GM18861 (cell line): Measurements from ENCODE around the gene STK4.
"Not testable (repeated sequence)": the region's sequence is repeated elsewhere in the genome, so short reads cannot be mapped to it uniquely, and the experiment has no call there.

Experiments
- ATAC-seq: cut with Tn5 transposase; IDR thresholded peaks from one replicate; pipeline ENCODE4 v1.9.1; 2021; ENCODE audit not compliant: unreplicated experiment

Gene STK4

DNA sequence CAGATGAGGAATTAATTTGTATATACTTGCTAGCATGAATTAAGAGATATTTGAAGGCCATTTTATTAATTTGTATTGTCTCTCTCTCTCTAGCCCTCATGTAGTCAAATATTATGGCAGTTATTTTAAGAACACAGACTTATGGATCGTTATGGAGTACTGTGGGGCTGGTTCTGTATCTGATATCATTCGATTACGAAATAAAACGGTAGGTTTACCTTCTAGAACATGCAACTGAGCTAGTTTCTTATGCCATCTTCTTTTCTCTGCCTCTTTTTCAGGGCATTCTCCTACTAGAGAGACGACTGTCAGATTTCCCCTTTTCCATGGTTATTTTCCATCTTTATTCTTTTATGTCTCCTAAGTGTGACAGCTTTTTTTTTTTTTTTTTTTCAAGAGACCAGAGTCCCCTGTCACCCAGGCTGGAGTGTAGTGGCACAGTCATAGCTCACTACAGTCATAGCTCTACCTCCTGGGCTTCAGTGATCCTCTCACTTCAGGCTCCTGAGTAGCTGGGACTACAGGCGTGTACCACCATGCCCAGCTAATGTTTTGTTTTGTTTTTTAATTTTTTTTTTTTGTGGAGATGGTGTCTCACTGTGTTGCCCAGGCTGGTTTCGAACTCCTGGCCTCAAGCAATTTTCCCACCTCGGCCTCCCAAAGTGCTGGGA lies 15.6 kb downstream of the STK4 start:
- no peak for ATAC-seq

DNA sequence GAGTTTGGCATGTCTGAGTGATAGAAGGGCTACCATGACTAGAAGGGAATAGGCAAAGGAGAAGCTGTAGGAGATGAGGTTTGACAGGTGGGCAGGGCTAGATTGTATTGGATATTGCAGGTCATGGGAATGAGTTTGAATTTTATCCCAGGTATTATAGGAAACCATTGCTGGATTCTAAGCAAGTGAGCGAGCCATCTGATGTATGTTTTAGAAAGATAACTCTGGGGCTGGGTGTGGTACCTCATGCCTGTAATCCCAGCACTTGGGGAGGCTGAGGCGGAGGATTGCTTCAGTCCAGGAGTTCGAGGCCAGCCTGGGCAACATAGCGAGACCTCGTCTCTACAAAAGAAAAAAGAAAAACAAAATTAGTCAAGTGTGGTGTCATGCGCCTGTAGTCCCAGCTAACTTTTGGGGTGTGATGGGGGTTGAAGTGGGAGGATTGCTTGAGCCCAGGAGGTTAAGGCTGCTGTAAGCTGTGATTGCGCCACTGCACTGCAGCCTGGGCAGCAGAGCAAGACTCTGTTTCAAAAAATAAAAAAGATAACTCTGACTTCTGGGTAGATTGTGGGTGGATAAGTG lies 16.9 kb downstream of the STK4 start:
- no peak for ATAC-seq

DNA sequence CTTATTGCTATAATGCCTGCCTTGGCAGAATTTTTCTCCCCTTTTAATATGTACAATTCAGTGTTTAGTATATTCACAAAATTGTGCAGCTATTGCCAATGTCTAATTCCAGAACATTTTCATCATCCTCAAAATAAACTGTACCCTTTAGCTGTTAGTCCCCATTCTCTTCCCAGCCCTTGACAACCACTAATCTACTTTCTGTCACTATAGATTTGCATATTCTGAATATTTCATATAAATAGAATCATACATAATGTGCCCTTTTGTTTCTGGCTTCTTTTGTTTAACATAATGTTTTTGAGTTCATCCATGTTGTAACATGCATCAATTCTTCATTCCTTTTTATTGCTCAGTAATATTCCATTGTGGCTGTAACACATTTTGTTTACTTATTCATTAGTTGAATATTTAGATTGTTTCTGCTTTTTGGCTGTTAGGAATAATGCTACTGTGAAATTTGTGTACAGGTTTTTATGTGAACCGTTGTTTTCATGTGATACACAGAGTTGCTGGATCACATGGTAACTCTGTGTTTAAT lies 22.4 kb downstream of the STK4 start:
- ATAC-seq, result no peak

DNA sequence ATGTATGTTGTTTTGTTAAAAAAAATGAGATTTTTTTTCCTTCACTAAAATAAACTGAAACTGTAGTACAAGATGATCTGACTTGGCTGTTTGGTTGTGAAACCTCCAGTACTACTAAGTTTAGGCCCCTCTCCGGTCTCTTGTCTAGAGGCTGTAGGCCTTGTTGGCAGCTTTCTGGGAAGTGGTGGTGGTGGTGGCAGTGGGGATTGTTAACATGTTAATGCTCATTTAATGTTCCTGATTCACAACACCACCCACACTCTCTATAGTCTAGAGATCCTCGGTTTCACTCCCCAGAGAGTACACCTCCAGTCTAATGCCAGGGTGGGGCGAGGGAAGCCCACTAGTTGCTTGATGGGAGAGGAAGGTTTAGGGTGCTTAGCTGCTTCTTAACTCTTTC lies 24.1 kb downstream of the STK4 start:
- no peak for ATAC-seq

DNA sequence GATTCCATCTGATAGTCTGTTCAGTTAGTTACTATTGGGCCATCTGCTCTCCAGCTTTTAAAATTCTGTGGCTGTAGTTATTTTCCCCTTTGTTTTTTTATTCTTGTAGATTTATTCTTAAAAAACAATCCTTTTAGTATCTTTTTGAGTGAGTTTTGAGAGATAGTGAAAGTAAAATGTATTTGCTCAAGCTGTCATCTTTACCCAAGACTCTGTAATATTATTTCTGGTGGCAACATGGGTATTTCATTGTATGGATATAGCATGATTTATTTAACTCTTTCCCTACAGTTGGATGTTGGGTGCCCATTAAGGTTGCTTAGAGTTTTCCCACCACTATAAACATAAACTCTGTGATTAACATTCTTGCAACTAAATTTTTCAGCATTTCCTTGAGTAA lies 24.6 kb downstream of the STK4 start:
- no peak for ATAC-seq

DNA sequence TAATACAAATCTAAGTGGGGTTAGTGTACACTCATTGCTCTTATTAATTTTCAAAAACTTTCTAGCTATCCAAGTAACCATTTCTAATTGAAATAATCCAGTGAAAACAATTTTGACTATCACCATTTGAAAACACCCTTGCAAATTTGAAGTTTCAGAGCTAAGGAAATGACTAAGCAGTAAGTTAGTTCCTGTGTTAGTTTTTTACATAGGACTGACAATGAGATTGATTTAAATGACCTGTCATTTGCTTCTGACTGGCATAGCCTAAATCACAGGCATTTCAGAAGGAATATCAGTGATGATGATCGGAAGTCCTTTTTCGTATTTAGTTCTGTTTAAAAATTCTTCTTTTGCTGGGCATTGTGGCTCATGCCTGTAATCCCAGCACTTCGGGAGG lies 27.0 kb downstream of the STK4 start:
- ATAC-seq, result no peak

DNA sequence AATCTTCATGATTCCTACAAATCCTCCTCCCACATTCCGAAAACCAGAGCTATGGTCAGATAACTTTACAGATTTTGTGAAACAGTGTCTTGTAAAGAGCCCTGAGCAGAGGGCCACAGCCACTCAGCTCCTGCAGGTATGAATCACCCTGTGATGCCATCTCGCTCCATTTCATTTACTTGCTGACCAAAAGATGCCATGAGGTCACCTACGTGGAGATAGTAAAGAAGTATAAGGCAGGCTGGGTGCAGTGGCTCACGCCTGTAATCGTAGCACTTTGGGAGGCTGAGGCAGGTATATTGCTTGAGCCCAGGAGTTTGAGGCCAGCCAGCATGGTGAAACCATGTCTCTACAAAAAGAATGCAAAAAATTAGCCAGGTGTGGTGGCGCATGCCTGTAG lies 30.9 kb downstream of the STK4 start:
- ATAC-seq, result no peak

DNA sequence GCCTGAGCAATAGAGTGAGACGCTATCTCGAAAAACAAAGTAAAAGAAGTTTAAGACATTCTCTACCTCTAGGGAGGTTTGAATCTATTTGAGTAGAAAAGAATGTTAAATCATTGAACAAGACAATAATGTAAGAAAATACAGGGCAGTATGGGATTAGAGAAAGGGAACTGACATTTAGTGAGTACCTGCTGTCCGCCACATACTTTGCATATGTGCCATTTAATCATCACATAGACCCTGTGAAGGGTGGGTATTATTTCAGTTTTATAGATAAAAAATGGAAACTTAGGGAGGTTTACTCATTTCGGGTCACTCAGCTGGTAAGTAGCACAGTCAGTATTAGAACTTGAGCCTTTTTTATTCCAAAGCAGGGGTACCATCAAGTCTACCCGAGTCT lies 31.4 kb downstream of the STK4 start:
- no peak for ATAC-seq

DNA sequence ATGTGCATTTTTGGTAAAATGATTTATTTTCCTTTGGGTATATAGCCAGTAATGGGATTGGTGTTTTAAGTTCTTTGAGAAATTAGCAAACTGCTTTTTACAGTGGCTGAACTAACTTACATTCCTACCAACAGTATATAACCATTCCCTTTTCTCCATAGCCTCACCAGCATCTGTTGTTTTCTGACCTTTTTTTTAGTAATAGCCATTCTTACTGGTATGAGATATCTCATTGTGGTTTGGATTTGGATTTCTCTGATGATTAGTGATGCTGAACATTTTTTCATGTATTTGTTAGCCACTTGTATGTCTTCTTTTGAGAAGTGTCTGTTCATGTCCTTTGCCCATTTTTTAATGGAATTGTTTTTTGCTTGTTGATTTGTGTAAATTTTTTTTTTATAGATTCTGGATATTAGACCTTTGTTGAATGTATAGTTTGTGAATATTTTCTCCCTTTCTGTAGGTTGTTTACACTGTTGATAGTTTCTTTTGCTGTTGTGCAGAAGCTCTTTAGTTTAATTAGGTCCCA lies 42.3 kb downstream of the STK4 start:
- no peak for ATAC-seq

DNA sequence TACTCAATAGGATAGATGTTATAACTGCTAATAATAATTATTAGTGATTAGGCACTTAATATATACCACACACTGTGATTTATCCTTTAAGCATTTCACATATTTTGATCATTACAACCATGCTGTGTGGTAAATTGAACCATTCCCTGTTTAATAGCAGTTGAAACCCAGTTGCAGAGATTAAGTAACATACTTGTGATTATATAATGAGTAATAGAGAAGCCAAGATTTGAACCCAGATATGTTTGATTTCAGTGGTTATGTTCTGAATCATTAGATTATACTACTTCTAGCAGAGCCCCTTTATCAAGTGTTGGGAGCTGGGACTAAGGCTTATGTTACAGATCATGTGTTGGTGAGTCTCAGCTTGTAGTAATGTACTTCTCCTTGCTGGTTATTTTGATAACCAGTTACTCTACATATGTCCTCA lies 44.1 kb downstream of the STK4 start:
- no peak for ATAC-seq

DNA sequence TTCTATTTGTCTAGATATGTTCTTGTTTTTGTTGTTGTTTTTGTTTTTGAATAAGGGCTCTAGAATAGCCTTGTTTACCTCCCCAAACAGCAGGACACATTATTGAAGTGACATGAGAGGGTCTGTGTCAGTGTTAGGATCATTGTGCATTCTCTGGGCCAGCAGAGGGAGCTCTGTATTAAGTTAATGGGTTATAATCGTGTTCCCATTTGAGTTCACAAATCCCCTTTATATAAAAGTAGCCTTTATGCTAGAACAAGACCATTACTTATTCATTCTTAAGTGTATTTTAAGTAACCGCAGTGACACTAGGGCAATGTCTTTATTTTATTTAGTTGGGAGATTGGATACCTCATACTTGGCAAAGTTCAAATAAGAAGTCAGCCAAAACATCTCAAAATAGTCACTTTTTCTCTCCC lies 44.8 kb downstream of the STK4 start:
- ATAC-seq, result no peak

DNA sequence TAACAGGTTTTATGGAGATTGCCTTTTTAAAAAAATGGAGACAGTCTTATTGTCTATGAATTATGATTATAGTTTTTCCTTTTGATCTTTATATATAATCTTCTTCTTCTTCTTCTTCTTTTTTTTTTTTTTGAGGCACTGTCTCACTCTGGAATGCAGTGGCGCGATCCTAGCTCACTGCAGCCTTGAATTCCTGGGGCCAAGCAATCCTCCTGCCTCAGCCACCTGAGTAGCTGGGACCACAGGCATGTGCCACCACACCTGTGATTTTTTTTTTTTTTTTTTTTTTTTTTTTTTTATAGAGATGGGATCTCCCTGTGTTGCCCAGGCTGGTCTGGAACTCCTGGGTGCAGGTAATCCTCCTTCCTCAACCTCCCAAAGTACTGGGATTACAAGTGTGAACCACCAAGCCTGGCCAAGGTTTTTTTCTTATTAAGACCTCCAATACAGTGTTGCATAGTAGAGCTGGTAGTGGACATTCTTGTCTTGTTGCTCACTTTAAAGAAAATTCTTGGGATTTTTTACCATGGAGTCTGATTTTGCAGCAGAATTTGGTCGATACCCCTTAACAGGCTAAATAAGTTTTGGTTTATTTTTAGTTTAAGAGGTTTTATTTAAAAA lies 46.5 kb downstream of the STK4 start:
- ATAC-seq, result no peak

DNA sequence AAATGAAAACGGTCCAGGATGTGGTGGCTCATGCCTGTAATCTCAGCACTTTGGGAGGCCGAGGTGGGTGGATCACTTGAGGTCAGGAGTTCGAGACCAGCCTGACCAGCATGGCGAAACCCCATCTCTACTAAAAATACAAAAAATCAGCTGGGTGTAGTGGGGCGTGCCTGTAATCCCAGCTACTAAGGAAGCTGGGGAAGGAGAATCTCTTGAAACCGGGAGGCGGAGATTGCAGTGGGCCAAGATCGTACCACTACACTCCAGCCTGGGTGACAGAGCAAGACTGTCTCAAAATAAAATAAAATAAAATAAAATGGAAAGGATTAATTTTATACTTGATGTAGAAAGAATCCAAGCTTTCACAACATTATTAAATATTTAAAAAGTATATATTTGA lies 47.8 kb downstream of the STK4 start:
- ATAC-seq, result not testable (repeated sequence)

DNA sequence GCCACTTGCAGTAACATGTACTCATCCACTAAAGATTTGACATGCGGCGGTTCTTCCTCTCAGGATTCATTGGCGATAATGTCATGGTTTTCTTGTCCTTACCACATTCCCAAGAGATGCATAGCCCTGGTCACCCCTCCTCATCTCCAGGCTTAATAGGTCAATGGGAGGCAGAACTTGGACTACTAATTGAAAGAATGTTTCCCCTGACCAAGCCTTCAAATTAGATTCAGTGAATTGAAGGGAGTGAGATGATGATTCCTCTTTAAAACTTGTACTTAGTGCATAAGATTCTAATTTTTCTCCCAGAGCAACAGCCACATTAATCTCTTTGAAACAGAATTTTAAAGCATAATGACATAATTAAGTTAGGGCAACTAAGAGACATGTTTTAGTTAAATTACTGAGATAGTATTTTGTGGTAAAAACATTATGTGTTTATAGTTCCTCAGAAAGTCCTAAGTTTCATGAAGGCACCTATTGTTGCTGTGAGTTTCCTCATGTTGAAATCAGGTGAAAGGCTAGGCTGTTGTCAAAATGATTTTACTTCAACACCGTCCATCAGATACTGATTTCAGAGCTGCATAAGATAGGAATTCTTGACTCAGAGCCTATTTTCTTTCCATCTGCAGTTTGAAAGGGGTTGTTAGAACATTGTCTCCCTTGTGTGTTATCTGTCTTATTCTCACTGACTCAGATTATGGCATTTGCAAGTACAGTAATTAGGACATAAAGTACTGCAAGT lies 48.5 kb downstream of the STK4 start:
- ATAC-seq, result no peak

DNA sequence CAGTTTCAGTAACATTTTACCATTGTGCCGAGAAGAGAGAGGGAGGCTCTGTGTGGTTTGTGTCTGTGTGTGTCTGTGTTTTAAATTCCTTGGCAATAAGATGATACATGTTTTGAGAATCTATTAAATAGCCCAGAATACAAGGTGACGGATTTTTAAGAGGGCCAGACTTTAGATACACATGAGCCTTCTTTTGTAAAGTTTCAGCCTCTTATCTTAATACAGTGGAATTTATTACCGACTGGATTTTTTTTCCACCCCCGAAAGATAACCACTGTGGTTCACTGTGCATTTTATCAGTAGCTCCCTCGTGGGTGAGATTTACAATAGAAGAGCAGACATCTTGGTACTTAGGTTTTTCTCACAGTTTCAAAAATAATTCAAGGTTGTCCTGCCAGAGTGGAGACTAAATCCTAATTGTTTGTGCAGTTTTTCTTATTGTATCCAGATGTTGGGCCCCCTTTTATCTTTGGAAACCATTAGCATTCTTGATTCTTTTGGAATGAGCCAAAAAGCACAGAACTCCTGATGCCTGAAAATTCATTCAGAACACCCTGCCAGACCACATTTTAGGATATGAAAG lies 49.9 kb downstream of the STK4 start:
- no peak for ATAC-seq

DNA sequence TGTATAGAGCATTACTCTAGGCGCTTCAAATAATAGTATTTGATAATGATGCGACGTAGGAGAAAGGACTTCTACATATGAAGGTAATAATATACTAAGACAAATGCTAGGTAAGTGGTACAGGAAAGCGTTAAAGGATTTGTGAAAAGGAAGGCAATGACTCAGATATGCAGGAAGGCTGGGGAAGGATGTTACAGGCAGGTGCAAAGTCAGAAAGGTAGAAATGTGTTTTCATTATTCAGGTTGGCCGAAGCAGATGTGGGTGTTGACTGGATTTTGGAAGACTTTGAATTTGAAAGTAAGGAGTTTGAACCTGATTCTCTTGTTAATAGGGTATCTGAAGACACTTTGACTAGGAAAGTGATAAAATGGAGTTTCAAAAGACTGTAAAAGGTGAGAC lies 51.0 kb downstream of the STK4 start:
- ATAC-seq, result no peak

DNA sequence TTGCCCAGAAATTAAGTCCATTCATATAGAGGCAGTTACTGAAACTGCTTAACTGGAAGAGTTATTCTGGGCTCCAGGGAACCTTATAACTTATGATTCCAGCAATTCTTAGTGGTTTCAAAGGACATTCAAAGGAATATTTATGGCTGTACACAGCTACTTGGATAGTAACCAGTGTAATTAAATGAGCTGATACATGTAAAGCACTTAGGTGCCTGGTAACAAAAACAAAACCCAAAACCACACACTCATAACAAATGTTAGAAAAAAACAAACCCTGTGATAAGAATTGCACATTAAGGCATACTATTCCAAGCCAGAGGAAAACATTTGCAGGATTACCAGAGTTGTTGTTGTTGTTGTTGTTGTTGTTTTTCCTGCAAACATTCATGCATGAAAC lies 51.5 kb downstream of the STK4 start:
- no peak for ATAC-seq

DNA sequence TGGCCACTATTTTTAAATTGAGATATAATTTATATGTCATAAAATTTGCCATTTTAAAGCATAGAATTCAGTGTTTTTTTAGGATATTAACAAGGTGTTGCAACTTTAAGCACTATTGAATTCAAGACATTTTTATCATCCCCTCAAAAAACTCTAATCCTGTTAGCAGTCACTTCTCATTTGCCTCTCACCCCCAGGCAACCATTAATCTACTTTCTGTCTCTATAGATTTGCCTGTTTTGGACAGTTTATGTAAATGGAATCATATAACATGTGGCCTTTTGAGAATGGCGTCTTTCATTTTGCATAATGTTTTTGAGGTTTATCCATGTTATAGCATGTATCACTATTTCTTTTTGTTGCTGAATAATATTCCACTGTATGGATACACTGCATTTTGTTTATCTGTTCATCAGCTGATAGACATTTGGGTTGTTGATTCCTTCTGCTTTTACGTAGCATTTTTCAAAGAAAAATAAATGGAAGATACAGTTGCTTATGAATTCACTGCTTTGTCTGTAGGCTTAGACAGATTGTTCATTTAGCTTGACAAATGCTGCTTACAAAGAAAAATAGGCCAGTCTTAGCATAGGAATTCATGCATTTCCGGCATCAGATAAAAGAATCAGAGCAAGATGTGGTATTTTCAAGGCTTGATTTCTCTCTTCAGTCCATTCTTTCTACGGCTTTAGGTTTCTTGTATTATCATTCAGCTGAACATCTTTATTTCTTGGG lies 52.9 kb downstream of the STK4 start:
- ATAC-seq, result no peak

DNA sequence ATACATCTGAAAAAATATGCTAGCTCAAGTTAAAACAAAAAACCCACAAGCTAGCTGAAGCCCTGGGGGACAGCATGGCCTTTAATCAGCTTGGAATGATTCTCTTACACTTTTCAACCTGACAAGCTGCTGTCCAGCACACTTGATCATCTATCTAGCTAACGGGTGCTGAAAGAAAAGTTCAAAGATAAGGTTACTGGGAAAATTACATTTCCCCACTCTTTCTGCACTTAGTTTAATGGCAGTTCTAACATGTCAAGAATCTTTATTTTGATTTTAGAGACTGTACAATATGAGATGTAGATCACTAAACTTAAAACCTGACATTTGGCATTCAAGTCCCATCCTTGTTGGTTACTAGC lies 53.4 kb downstream of the STK4 start:
- no peak for ATAC-seq

DNA sequence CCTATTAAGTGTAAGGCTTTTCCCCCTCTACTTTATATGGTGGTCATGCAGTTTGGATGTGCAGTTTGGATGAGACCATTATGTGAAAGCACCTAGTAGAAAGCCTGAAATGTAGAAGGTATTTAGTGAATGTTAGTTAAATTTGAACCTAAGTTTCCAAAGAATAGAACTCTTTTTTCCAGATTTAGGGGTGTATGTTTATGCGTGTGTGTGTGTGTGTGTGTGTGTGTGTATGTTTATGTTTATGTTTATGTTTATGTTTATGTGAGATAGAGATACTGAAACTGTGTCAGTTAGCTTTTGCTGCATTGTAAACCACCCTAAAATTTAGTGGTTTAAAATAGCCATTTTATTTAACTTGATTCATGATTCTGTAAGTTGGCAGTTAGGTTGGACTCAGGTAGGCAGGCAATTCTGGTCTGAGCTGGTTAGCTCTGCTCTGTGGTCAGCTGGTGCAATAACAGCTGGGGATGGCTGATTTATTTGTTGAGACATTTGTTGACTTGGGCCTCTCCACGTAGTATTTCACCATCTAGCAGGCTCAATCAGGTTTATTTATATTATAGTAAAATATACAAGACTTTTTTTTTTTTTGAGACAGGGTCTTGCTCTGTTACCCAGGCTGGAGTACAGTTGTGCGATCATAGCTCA lies 54.0 kb downstream of the STK4 start:
- no peak for ATAC-seq
